ENCODE data around the gene MVK. TPM values are rescaled to one million over a fixed set of nuclear protein-coding genes. Genes with fewer than 3 reads are reported as not detected.

MVK gene
- total and polyA plus RNA-seq, 2 of the 4 experiments (the other 2 are of a cell fraction) = 6.6 to 11.5 TPM

- TF ChIP-seq USF2 (IDR thresholded peaks at IDR 0.05; ENCODE audit: low read depth, low read length) (no peak), SMC3 (IDR thresholded peaks at IDR 0.05; ENCODE audit: low read depth, low read length) (no peak)
These were observed 11.9 kb upstream of the MVK start (continued) for GRCh38 chr12:109561711-109562030.

GRCh38 chr12:109562871-109563270 is 10.7 kb upstream of the MVK start:
- Histone ChIP-seq H3K27me3 (ENCODE audit: control insufficient read depth, insufficient read depth, low read length) (no peaks in the 10 kb centered on the region), H4K20me1 (ENCODE audit: insufficient read depth, low read length) (no peaks in the 10 kb centered on the region), H2BK120ac (ENCODE audit: low read depth, low read length) (no peak overlapping the region), H3K14ac (replicated peaks; ENCODE audit: low read depth, low read length) (no peak overlapping the region), H2AK5ac (ENCODE audit: low read depth, low read length) (no peak overlapping the region), H2BK15ac (ENCODE audit: low read depth, low read length) (no peak overlapping the region), H3K4me1 (ENCODE audit: control insufficient read depth, insufficient read depth, low read length) (no peaks in the 10 kb centered on the region), H3K79me1 (ENCODE audit: low read depth in 1 of 2, low read length in 2 of 2) (no peaks in the 10 kb centered on the region), H3K23ac (ENCODE audit: low read depth, low read length) (no peak overlapping the region), H3K27ac (ENCODE audit: insufficient read depth, low read length) (no peak overlapping the region), H3K4ac (ENCODE audit: low read depth, low read length) (no peak overlapping the region), H3K18ac (ENCODE audit: low read depth, low read length) (no peak overlapping the region), H2BK5ac (ENCODE audit: low read depth, low read length, poor library complexity, severe bottlenecking) (no peak overlapping the region), H3K9me1 (ENCODE audit: insufficient read depth, low read length) (no peaks in the 10 kb centered on the region), H3K4me3 (ENCODE audit: insufficient read depth, low read depth, low read length) (no peak overlapping the region), H2AK9ac (replicated peaks; ENCODE audit: low read depth, low read length, poor library complexity) (no peak overlapping the region), H4K91ac (ENCODE audit: insufficient read depth, low read depth, low read length) (no peak overlapping the region), H4K8ac (ENCODE audit: low read depth in 2 of 2, low read length in 2 of 2) (no peak overlapping the region), H3K36me3 (ENCODE audit: control insufficient read depth, insufficient read depth, low read length) (peaks cover 1% of the 10 kb centered on the region; the same call in 1 of the 2 replicates), H2AFZ (replicated peaks; ENCODE audit: low read length, poor library complexity) (no peak overlapping the region), H4K5ac (ENCODE audit: low read depth, low read length) (no peak overlapping the region), H3K4me2 (ENCODE audit: low read depth, low read length) (no peak overlapping the region), H3K56ac (ENCODE audit: extremely low read depth, insufficient read depth, low read length) (no peak overlapping the region), H3K9ac (ENCODE audit: low read depth, low read length) (no peak overlapping the region), H3K9me3 (ENCODE audit: control insufficient read depth, insufficient read depth, low read length) (0 out of 2 replicates have a peak, but pooled peaks cover 2% of the 10 kb centered on the region), H2BK20ac (ENCODE audit: low read depth, low read length) (no peak overlapping the region)
- no CpG with 5 or more reads among the region's 4 CpGs for WGBS, 2 experiments (ENCODE audit: extremely low coverage in 2 of 2, insufficient read length in 1 of 2)
- dilution Hi-C loops (cut with HindIII; ENCODE audit: low sequenced_read_pairs, unreplicated experiment) (no loop called here), in situ Hi-C loops (cut with MboI; ENCODE audit: low sequenced_read_pairs) (no loop called here), intact Hi-C loops (cut with micrococcal nuclease) (no loop called here)
- ChIA-PET POLR2A (ENCODE audit: unreplicated experiment) (no interaction called here), CTCF (no interaction called here)
- BruUV-seq (replicated peaks) = no TSS peak
- TF ChIP-seq FOS (IDR thresholded peaks at IDR 0.05; ENCODE audit: low read depth, low read length) (no peak), USF2 (IDR thresholded peaks at IDR 0.05; ENCODE audit: low read depth, low read length) (no peak), BHLHE40 (IDR thresholded peaks at IDR 0.05; ENCODE audit: low read depth, low read length) (no peak), MAZ (IDR thresholded peaks at IDR 0.05; ENCODE audit: borderline replicate concordance, low read depth, low read length) (no peak), CEBPB (IDR thresholded peaks at IDR 0.05; ENCODE audit: low read depth, low read length) (no peak), POLR2A (IDR thresholded peaks at IDR 0.05; ENCODE audit: low read depth, low read length) (no peak), NFE2L2 (IDR thresholded peaks at IDR 0.05; ENCODE audit: low read depth, low read length) (no peak), SMC3 (IDR thresholded peaks at IDR 0.05; ENCODE audit: low read depth, low read length) (no peak), MAFK (IDR thresholded peaks at IDR 0.05; ENCODE audit: low read depth, low read length) (no peak), CTCF (conservative IDR thresholded peaks at IDR 0.05; ENCODE audit: low read depth, low read length) (no peak), RCOR1 (IDR thresholded peaks at IDR 0.05; ENCODE audit: insufficient replicate concordance, low read length) (no peak)
- ATAC-seq (ENCODE audit: low read depth) (no peak), DNase-seq (no peak)
